GM18907 (cell line): ENCODE results near the gene C16orf95.
"Not testable (repeated sequence)": the region's sequence is repeated elsewhere in the genome, so short reads cannot be mapped to it uniquely, and the experiment has no call there.

Experiments
- ATAC-seq: cut with Tn5 transposase; IDR thresholded peaks from one replicate; pipeline ENCODE4 v1.9.1; 2021; ENCODE audit warnings: mild to moderate bottlenecking, moderate library complexity; ENCODE audit not compliant: unreplicated experiment

The C16orf95 gene

DNA sequence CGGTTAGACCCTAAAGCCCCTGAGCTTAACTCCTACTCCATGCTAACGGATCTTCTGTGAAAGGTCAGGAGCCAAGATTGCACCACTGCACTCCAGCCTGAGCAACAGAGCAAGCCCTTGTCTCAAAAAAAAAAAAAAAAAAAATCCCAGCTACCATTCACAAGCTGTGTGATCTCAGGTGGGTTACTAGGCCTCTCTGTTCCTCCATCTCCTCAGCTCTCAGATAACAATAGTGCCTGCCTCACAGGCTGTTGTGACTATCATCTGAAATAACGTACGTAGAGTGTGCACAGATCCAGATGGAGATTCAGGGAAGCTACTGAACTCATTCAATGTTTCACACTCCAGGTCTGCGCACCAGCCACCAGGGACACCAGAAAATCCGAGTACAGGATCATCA is 57.8 kb downstream of the C16orf95 start:
- ATAC-seq: no peak

DNA sequence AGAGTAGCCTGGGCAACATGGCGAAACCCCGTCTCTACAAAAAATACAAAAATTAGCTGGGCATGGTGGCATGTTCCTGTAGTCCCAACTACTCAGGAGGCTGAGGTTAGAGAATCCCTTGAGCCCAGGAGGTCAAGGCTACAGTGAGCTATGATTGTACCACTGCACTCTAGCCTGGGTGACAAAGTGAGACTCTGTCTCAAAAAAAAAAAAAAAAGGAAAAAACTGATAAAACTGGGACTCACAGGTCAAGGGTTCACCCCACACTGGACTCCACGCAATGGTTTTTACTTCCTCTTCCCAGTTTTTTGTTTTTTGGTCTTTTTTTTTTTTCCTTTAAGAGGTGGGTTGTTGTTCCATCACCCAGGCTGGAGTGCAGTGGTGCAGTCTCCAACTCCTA is 58.5 kb downstream of the C16orf95 start:
- not testable (repeated sequence) for ATAC-seq

DNA sequence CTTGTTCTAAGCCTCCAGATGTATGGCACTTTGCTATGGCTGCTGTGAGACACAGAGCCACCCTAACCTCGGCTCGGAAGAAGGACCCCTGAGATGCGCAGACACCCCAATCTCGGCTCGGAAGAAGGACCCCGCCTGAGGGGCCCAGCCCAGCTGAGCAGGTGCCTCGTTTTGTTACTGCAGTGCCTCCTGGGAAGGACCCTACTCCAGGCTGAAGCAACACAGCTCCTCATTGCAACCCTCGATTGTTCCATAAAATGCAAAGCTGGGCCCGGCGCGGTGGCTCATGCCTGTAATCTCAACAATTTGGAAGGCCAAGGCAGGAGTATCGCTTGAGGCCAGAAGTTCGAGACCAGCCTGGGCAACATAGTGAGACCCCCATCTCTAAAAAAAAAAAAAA is 61.3 kb downstream of the C16orf95 start:
- no peak for ATAC-seq

DNA sequence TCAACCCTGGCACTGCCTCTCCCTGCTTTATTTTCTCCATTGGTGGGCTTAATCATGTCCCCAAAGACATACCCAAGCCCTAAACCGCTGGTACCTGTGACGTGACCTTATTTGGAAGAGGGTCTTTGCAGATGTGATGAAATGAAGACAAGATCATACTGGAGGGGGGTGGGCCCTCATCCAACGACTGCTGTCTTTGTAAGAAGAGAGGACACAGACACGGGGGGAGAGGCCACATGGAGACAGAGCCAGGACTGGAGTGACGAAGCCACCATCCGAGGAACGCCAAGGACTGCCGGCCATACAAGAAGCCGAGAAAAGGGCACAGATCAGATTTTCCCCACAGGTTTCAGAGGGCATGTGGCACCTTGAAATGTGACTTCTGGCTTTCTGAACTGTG is 62.5 kb downstream of the C16orf95 start:
- ATAC-seq: no peak

DNA sequence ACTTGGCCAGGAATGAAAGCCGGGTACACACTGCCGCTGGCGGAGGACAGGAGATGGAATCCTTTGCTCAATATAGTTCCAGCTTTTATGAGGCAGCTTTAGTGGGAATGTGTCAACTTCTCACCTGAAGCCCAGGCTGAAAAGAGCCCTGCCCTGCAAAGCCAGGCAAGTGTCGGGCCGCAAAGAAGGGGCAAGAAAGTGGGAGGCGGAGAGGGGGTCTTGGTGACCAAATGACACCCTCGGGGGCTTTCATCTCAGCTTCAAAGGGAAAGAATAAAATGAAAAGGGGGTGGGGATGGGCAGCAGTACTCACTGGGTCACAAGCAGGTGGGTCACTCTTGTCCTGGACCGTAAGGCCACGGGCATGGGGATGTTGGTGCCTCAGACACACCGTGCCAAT is 62.9 kb downstream of the C16orf95 start:
- no peak for ATAC-seq

DNA sequence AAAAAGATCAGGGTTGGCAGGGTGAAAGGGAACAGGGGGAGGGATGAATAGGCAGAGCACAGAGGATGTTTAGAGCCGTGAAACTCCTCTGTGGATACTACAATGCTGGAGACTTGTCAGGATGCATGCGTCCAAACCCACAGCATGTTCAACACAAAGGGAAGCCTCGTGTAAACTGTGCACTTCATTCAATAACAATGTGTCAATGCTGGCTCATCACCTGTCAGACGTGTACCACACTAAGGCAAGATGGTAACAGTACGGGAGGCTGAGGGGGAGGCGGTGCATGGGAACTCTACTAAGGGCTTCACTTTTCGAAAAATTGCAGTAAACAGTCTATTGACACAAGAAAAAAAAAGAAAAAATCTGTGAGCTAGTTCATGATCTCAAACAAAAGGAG is 63.7 kb downstream of the C16orf95 start:
- ATAC-seq: no peak
